ENCODE results near the gene LAMA4.
"Not testable (repeated sequence)": the region's sequence is repeated elsewhere in the genome, so short reads cannot be mapped to it uniquely, and the experiment has no call there.

The LAMA4 gene

DNA sequence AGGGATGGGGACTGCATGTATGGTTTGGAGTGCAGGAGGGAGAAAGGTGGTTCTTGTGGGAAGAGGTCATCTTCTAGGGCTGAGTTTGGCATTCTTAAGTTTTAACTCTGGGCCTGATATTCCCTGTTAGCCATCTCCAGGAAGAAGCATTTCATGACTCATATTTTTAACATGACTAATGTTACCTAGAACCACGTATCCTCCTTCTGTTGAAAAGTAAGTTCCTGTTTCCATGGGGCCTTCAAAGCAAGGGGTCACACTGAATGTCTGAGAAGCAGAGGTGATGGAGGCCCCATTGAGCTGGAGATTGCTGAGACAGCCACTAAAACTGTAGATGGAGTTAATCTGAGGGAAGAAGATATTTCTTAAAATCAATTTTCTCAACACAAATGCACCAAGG is 136.8 kb downstream of the LAMA4 start:
- H3K27ac ChIP-seq = no peak overlapping the region
- no peak for TF ChIP-seq ZFX (IDR thresholded peaks at IDR 0.05)
- TF ChIP-seq, protein P1, sequence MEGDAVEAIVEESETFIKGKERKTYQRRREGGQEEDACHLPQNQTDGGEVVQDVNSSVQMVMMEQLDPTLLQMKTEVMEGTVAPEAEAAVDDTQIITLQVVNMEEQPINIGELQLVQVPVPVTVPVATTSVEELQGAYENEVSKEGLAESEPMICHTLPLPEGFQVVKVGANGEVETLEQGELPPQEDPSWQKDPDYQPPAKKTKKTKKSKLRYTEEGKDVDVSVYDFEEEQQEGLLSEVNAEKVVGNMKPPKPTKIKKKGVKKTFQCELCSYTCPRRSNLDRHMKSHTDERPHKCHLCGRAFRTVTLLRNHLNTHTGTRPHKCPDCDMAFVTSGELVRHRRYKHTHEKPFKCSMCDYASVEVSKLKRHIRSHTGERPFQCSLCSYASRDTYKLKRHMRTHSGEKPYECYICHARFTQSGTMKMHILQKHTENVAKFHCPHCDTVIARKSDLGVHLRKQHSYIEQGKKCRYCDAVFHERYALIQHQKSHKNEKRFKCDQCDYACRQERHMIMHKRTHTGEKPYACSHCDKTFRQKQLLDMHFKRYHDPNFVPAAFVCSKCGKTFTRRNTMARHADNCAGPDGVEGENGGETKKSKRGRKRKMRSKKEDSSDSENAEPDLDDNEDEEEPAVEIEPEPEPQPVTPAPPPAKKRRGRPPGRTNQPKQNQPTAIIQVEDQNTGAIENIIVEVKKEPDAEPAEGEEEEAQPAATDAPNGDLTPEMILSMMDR (conservative IDR thresholded peaks at IDR 0.05) = no peak

DNA sequence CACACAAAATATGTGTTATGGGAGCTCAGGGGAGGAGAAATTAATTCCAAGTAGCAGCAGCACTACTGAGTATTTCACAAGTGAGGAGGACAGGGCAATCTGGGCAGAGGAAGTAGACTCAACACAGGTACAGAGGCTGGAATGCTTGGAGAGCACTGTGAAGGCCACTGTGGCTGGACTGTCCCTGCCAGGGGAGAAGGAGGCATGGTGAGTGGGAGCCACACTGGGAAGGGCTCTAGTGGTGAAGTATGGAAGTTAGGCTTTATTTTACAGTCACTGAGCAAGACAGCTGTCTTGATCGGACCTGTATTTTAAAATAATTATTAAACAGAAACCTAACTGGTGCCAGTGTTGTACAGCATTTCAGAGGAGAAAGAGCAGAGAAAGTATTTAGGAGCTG is 138.1 kb downstream of the LAMA4 start:
- TF ChIP-seq, protein P1 (conservative IDR thresholded peaks at IDR 0.05) = no peak; the same call in 1 of the 2 replicates
- no peak for TF ChIP-seq ZFX (IDR thresholded peaks at IDR 0.05)
- no peak overlapping the region for H3K27ac ChIP-seq

DNA sequence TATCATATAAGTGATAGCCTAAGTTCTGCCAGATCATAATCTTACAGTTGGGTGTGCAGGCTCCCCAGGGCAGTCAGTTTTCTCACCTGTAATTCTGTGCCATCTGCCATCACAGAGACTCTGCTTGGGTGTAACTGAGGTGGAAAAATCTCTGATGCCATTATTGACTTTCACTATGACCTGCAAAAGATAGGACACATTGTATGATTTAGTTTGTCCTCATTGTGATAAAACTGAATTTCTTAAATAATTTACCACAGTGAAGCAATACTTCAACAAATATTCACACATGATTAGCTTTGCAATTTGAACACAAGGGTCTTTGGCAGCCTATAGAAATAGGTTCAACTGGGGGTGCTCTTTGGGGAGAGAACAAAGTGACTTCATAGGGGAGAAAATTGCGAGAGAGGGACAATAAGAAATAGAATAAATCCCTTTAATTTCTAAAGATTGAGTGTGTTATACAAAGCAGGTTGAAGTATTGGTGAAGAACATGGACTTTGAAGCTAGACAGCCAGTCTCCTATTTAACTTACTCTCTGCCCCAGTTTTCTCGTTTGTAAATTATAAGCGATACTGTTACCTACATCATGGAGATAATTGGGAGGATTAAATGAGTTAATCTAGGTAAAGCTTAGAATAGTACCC is 139.7 kb downstream of the LAMA4 start:
- TF ChIP-seq ZFX (IDR thresholded peaks at IDR 0.05) = no peak
- TF ChIP-seq, protein P1 (conservative IDR thresholded peaks at IDR 0.05) = no peak
- no peak overlapping the region for H3K27ac ChIP-seq

DNA sequence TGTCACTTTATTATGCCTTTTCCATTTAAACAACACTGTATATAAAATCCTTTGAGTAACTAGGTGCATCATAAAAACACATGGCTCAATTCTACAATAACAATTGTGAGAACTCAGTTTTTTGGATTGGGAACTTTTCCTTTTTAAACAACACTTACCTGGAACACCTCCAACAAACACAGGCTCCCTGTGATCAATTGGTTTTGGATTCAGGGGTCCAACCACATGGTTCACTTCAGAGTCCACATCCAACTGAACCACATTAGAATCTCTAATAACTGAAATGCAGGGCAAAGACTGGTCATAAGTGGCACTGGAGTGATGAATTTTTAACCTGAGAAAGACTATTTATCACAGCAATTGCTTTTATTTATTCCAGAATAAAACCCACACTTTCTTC is 140.4 kb downstream of the LAMA4 start:
- no peak overlapping the region for H3K27ac ChIP-seq
- TF ChIP-seq, protein P1 (conservative IDR thresholded peaks at IDR 0.05) = no peak
- no peak for TF ChIP-seq ZFX (IDR thresholded peaks at IDR 0.05)

DNA sequence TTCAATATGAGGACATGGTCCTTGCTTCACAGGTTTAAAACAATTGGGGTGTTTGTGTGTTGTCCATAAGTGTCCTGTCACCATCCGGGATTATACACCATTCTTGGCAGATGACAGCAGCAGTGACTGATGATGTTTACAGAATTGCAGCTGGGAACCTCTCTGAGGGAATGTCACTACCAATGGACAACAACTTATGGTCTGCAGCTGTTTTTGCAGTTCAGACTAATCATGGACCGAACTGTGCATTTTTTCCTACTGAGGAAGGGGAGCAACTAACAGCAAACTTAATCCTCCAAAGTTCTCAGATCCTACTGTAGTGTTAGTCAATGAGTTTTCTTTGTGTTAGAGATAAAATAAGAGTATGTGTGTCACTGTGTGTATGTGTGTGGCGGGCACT is 140.9 kb downstream of the LAMA4 start:
- no peak overlapping the region for H3K27ac ChIP-seq
- TF ChIP-seq, protein P1 (conservative IDR thresholded peaks at IDR 0.05) = no peak
- no peak for TF ChIP-seq ZFX (IDR thresholded peaks at IDR 0.05)

DNA sequence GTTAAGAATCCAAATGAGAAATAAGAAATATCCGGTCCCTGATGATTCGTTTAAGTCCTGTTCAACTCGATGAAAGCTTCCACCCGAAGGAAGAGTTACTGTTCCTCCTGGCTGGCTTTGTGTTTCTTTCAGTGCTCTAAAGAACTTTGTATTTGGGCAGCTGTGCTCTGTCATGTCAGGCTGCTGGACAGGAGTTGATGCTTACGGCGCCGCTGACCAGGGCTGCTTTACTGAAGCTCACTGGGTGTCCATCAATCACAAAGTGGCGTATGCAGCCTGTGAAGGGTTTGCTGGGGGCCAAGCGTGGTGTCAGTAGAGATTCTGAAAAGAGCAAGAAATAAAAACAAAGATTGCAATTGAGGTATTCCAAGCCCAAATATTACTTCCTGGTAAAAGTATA is 145.1 kb downstream of the LAMA4 start:
- H3K27ac ChIP-seq = no peak overlapping the region
- TF ChIP-seq ZFX (IDR thresholded peaks at IDR 0.05) = no peak
- TF ChIP-seq, protein P1 (conservative IDR thresholded peaks at IDR 0.05) = no peak

DNA sequence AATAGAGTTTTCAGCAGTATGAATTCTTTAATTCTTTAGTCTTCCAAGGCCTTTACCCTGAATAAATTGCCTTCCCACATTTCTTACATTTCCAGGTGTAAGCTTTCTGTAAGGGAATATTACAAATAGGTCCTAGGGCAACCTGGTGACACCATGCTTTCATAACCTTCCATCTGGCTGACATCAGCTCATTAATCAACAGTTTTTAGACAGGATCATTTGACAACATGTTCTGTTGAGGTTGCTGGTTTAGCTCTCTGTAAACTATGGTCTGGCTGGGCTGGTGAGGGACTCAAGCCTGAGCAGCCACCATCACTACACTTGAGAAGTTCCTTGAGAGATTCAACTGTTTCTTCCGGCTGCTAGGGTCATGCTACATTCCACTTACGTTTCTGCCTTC is 147.8 kb downstream of the LAMA4 start:
- no peak for TF ChIP-seq ZFX (IDR thresholded peaks at IDR 0.05)
- TF ChIP-seq, protein P1 (conservative IDR thresholded peaks at IDR 0.05) = no peak
- H3K27ac ChIP-seq = no peak overlapping the region

DNA sequence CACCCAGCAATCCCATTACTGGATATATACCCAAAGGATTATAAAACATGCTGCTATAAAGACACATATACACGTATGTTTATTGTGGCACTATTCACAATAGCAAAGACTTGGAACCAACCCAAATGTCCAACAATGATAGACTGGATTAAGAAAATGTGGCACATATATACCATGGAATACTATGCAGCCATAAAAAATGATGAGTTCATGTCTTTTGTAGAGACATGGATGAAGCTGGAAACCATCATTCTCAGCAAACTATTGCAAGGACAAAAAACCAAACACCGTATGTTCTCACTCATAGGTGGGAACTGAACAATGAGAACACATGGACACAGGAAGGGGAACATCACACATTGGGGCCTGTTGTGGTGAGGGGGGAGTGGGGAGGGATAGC is 148.3 kb downstream of the LAMA4 start:
- H3K27ac ChIP-seq = not testable (repeated sequence)

Data from C4-2B (cell line).